KMS-11 (cell line): ENCODE results near the gene PCOLCE2.

Source experiments
- H2AFZ ChIP-seq: fragments of 200-600 bp; sonication (generic); 2 replicates; pipeline ENCODE4 v1.6.1; 2016; ENCODE audit warnings: antibody characterized with exemption, mixed run types, low read depth
- H3K27ac ChIP-seq: fragments of 200-600 bp; sonication (generic); 2 replicates; pipeline ENCODE4 v1.6.1; 2016; ENCODE audit warnings: mild to moderate bottlenecking, mixed run types
- H3K27me3 ChIP-seq: fragments of 200-600 bp; sonication (generic); 2 replicates; pipeline ENCODE4 v1.6.1; 2017; ENCODE audit warnings: mild to moderate bottlenecking, low read depth, mixed run types, moderate library complexity; ENCODE audit not compliant: insufficient read depth
- H3K36me3 ChIP-seq: fragments of 200-600 bp; sonication (generic); 2 replicates; pipeline ENCODE4 v1.6.1; 2017; ENCODE audit warnings: mild to moderate bottlenecking, mixed run types; ENCODE audit not compliant: insufficient read depth
- H3K4me1 ChIP-seq: fragments of 200-600 bp; sonication (generic); 2 replicates; pipeline ENCODE4 v1.6.1; 2016; ENCODE audit warnings: mild to moderate bottlenecking, low read depth, mixed run types; ENCODE audit not compliant: poor library complexity, severe bottlenecking
- H3K4me2 ChIP-seq: fragments of 200-600 bp; sonication (generic); 2 replicates; pipeline ENCODE4 v1.7.0; 2016; ENCODE audit warnings: mild to moderate bottlenecking, mixed run types
- H3K4me3 ChIP-seq: fragments of 200-600 bp; sonication (generic); IDR thresholded peaks from 2 replicates; pipeline ENCODE4 v1.6.1; 2017; ENCODE audit warnings: low read depth, low read length, mixed read lengths; ENCODE audit not compliant: insufficient read depth
- H3K79me2 ChIP-seq: fragments of 200-600 bp; sonication (generic); 2 replicates; pipeline ENCODE4 v1.6.1; 2016; ENCODE audit warnings: low read depth, mixed run types; ENCODE audit not compliant: insufficient read depth
- H3K9ac ChIP-seq: fragments of 200-600 bp; sonication (generic); 2 replicates; pipeline ENCODE4 v1.6.1; 2016; ENCODE audit warnings: mild to moderate bottlenecking, mixed run types
- H4K20me1 ChIP-seq: fragments of 200-600 bp; sonication (generic); 2 replicates; pipeline ENCODE4 v1.6.1; 2016; ENCODE audit warnings: mild to moderate bottlenecking, mixed run types; ENCODE audit not compliant: insufficient read depth
- TF ChIP-seq, protein P1 (sequence below): fragments of 200-600 bp; sonication (generic); conservative IDR thresholded peaks from 2 replicates; pipeline ENCODE4 v1.6.1; 2017; ENCODE audit warnings: low read depth, mild to moderate bottlenecking, antibody characterized with exemption, low read length, moderate library complexity, mixed read lengths

Gene PCOLCE2

DNA sequence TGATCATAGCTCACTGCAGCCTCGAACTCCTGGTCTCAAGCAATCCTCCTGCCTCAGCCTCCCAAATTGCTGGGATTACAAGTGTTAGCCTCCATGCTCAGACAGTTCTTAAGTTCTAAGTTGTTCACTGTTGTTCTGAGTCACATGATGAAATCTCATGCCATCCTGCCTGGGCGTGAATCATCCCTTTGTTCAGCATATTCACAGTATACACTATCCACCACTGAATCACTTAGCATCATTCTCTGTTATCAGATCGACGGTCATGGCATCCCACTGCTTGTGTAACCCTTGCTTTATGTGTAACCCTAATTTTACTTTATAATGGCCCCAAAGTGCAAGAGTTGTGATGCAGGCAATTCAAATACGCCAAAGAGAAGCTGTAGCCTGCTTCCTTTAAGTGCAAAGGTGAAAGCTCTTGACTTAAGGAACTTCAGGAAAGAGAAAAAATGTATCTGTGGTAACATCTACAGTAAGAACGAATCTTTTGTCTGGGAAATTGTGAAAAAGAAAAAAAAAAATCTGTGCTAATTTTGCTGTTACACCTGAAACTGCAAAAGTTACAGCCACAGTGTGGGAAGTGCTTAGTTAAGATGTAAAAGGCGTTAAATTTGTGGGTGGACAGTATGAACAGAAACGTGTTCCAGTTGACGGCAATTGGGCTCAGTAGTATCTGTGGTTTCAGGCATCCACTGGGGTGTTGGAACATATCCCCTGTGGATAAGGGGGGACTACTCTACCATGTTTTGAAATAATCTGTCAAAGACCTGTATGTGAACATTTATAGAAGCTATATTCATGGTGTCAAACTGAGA, 80.6 kb downstream of the PCOLCE2 start:
- no peak overlapping the region for H3K4me3 ChIP-seq
- no peaks in the 10 kb centered on the region for H3K36me3 ChIP-seq
- H3K9ac ChIP-seq, result no peak overlapping the region
- H3K27me3 ChIP-seq, result no peaks in the 10 kb centered on the region
- no peaks in the 10 kb centered on the region for H3K79me2 ChIP-seq
- TF ChIP-seq, protein P1, sequence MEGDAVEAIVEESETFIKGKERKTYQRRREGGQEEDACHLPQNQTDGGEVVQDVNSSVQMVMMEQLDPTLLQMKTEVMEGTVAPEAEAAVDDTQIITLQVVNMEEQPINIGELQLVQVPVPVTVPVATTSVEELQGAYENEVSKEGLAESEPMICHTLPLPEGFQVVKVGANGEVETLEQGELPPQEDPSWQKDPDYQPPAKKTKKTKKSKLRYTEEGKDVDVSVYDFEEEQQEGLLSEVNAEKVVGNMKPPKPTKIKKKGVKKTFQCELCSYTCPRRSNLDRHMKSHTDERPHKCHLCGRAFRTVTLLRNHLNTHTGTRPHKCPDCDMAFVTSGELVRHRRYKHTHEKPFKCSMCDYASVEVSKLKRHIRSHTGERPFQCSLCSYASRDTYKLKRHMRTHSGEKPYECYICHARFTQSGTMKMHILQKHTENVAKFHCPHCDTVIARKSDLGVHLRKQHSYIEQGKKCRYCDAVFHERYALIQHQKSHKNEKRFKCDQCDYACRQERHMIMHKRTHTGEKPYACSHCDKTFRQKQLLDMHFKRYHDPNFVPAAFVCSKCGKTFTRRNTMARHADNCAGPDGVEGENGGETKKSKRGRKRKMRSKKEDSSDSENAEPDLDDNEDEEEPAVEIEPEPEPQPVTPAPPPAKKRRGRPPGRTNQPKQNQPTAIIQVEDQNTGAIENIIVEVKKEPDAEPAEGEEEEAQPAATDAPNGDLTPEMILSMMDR, result no peak
- H2AFZ ChIP-seq, result no peak overlapping the region
- H3K4me2 ChIP-seq, result no peak overlapping the region
- H4K20me1 ChIP-seq, result no peaks in the 10 kb centered on the region
- no peak overlapping the region for H3K27ac ChIP-seq
- no peaks in the 10 kb centered on the region for H3K4me1 ChIP-seq

DNA sequence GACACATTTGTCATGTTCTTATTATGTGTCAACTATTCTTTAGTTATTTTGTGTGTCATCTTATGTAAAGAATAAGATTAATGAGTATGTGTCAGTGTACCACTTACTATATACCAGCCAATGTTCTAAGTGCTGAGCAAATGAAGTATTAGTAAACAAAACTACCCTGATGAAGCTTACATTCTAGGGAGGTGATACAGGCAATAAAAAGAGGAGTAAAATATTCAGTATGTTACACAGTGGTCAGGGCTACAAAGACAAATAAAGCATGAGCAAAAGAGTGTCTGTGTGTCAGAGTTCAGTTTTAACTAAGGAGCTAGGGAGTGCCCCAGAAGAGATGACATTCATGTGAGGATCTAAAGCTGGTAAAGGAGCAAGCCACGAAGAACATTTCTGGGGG, 86.0 kb downstream of the PCOLCE2 start:
- Histone ChIP-seq H3K4me2 (no peak overlapping the region), H3K27ac (no peak overlapping the region), H3K4me3 (no peak overlapping the region), H3K79me2 (no peaks in the 10 kb centered on the region), H2AFZ (no peak overlapping the region), H4K20me1 (no peaks in the 10 kb centered on the region), H3K4me1 (no peaks in the 10 kb centered on the region), H3K27me3 (no peaks in the 10 kb centered on the region), H3K9ac (no peak overlapping the region), H3K36me3 (no peaks in the 10 kb centered on the region)
- TF ChIP-seq, protein P1, result no peak

DNA sequence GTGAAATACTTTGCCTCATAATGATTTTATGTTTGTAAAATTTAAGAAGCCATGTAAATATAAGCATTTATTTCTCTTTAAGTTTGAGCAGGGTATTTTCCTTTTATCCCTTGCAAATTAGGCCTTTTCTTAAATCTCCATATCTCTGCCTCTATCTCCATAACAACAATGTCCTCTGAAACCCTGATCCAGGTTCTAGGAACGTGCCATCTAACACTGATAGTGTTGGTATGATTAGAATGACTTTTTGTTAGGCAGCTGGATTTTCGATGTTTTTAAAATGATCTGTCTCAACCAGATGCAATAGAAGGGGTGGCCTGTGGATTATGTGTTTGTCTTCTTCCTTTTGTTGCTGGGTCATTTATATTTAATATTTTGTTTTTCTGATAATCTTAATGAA, 87.1 kb downstream of the PCOLCE2 start:
- TF ChIP-seq, protein P1, result no peak
- H3K36me3 ChIP-seq, result no peaks in the 10 kb centered on the region
- H3K79me2 ChIP-seq, result no peaks in the 10 kb centered on the region
- no peak overlapping the region for H3K27ac ChIP-seq
- no peak overlapping the region for H3K4me2 ChIP-seq
- H3K4me3 ChIP-seq, result no peak overlapping the region
- H3K9ac ChIP-seq, result no peak overlapping the region
- no peak overlapping the region for H2AFZ ChIP-seq
- no peaks in the 10 kb centered on the region for H4K20me1 ChIP-seq
- H3K4me1 ChIP-seq, result no peaks in the 10 kb centered on the region
- no peaks in the 10 kb centered on the region for H3K27me3 ChIP-seq

DNA sequence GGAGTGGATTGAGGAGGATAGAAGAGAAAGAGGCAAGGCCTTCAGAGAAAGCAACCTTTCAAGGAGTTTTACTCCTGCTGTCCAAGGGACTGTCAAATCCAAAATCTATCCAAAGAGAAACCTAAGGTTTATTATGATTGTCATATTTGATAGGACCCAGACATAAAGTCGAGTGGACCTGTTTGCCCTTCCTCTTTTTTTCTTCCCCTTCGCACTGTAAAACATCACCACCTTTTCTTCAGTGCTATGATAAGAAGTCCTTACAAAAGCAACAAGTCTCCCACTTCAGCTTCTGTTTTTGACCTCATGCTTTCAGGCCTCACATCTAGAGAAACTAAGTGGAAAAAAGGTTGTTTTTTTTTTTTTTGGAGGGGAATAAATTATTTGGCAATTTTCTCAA, 92.1 kb downstream of the PCOLCE2 start:
- Histone ChIP-seq H3K4me3 (no peak overlapping the region), H3K27ac (no peak overlapping the region), H3K9ac (no peak overlapping the region), H3K4me1 (no peaks in the 10 kb centered on the region), H4K20me1 (no peaks in the 10 kb centered on the region), H3K4me2 (no peak overlapping the region), H3K79me2 (no peaks in the 10 kb centered on the region), H3K27me3 (no peaks in the 10 kb centered on the region), H3K36me3 (no peaks in the 10 kb centered on the region), H2AFZ (no peak overlapping the region)
- TF ChIP-seq, protein P1, result no peak
